GM13976 (cell line): ENCODE results near the gene DYNC2H1.

Experiments used
- DNase-seq: peaks from one replicate; pipeline ENCODE4 v3.0.0; 2012; ENCODE audit warnings: low spot score
- CTCF ChIP-seq: IDR thresholded peaks from 2 replicates; pipeline ENCODE4 v1.5.1; 2012; ENCODE audit warnings: borderline replicate concordance, mild to moderate bottlenecking; ENCODE audit not compliant: insufficient read depth; ENCODE audit errors: extremely low read depth, missing control alignments, control extremely low read depth
- in situ Hi-C: fragments of 300-500 bp; cut with MboI; formaldehyde crosslinking; loops from one replicate; pipeline ENCODE4 v1.12.0; 2022; ENCODE audit warnings: low sequenced_read_pairs, mixed read lengths, inconsistent platforms; ENCODE audit not compliant: unreplicated experiment

The DYNC2H1 gene

GRCh38 chr11:103497268-103497667 is 388.0 kb downstream of the DYNC2H1 start:
- TF ChIP-seq CTCF: no peak
- no peak for DNase-seq
- in situ Hi-C loops: no loop called here

- DNase-seq: no peak
- TF ChIP-seq CTCF: no peak
- in situ Hi-C loops: no loop called here
Observed at GRCh38 chr11:103499710-103500340, 390.6 kb downstream of the DYNC2H1 start.

- in situ Hi-C loops: no loop called here
- TF ChIP-seq CTCF: no peak
- DNase-seq: no peak
Observed at GRCh38 chr11:103515283-103515682, 406.1 kb downstream of the DYNC2H1 start.

- in situ Hi-C loops: no loop called here
- no peak for TF ChIP-seq CTCF
- DNase-seq: no peak
Observed at GRCh38 chr11:103520792-103521191, 411.6 kb downstream of the DYNC2H1 start.

GRCh38 chr11:103525069-103525468 is 415.8 kb downstream of the DYNC2H1 start:
- no peak for TF ChIP-seq CTCF
- in situ Hi-C loops: no loop called here
- DNase-seq: no peak

GRCh38 chr11:103528046-103528445 is 418.8 kb downstream of the DYNC2H1 start:
- TF ChIP-seq CTCF: no peak
- in situ Hi-C loops: no loop called here
- no peak for DNase-seq
